HG02852 (cell line): ENCODE data around the gene NR0B1.

Experiments
- ATAC-seq: cut with Tn5 transposase; IDR thresholded peaks from one replicate; pipeline ENCODE4 v1.9.1; 2021; ENCODE audit warnings: mild to moderate bottlenecking, moderate library complexity; ENCODE audit not compliant: unreplicated experiment

The NR0B1 gene

GRCh38 chrX:30309139-30309571, at the start of gene NR0B1:
TSS of gene NR0B1 (minus strand) at chrX:30309390. CDS start at chrX:30309363, 27 bp downstream.
- no peak for ATAC-seq

DNA sequence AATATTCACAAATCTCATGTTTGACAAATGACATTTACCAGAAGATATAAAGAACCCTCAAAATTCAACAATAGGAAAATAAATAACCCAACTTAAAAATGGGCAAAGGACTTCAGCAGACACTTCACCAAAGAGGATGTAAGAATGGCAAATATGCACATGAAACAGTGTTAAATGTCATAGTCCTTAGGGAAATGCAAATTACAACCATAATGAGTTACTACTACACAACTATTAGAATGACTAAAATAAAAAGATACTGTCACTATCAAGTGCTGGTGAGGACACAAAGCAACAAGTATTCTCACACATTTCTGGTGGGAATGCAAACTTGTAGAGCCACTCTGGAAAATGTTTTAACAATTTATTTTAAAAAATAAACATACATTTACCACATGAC, 40.8 kb upstream of the NR0B1 start:
- no peak for ATAC-seq

- ATAC-seq, result no peak
Measured at GRCh38 chrX:30343206-30343605, 34.0 kb upstream of the NR0B1 start.

DNA sequence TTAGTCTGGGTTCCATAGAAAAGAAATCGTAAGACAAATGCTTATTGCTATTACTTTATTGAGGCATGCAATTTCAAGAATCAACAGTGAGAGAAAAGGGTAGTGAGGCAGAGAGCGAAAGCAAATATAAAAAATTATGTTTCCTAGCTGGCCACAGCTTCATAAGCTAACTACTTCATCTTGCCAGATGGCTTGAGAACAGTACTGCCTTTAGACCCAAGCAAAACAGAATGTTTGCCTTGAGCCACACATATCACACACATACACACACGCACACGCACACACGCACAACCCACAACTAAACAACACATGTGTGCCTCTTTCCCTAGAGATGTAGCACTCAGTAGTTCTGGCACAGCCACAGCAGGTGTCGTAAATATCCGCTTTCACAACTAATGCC, 31.6 kb upstream of the NR0B1 start:
- no peak for ATAC-seq

GRCh38 chrX:30327762-30328161, 18.6 kb upstream of the NR0B1 start:
- ATAC-seq, result no peak

DNA sequence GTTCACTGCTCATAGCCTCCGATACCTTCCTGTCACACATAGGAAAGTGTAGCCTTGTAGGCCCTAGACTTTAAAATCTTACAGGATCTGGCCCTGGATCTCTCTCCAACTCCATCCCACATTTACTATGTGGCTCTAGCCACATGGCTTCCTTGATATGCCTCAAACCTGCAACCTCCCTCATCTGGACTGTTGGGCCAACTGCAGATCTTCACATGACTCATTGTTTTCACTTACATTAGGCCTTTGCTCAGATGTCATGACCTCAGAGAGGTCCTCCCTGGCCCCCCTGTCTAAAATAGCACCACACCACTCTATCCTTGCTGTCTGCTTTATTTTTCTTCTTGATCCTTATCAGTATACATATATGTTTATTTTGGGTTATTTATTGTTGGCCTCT, 8.1 kb upstream of the NR0B1 start:
- ATAC-seq, result no peak

DNA sequence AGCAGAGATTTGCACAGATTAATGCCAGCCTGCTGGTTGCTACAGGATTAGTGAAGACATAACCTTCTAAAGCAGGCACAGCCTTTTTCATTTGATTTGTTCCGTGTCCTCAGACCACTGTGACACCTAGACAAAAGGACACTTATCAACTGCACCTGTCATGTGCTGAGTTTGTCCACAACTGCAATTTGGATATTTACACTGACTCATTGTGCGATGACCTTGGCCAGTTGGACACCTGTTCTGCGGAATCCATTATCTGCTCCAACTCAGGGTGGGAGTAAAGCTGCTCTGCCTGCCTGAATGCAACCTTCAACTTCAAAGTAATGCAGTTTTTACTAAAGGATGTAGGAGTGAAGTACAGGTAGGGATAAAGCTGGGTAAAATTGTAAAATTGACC, 4.1 kb upstream of the NR0B1 start:
- ATAC-seq, result no peak

- no peak for ATAC-seq
Measured at GRCh38 chrX:30312858-30313257, 3.7 kb upstream of the NR0B1 start.

DNA sequence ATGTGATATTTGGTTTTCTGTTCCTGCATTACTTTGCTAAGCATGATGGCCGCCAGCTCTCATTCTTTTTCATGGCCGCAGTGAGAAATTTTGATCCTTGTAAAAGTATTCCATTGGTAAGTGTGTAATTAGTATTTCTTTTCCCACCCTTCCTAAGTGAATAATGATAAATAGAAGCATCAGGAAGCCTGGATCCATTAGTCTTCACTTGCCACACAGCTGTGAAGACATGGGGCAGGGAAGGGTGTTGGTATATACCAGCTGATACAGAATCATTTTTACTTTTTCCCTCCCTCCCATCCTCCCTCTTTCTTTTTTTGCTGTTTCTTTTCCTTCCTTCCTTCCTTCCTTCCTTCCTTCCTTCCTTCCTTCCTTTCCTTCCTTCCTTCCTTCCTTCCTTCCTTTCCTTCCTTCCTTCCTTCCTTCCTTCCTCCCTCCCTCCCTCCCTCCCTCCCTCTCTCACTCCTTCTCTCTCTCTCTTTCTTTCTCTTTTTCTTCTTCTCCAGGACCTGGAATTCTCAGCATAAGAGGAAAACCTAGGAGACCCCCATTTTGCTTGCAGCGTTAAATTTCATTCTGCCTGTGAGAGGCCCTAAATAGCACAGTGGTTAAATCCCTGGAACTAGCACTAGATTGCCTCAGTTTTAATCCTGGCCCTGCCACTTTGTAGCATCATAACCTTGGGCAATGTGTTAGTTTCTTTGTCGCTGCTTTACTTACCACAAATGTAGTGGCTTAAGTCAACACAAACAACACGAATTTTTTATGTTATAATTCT, 1.4 kb upstream of the NR0B1 start:
- no peak for ATAC-seq

DNA sequence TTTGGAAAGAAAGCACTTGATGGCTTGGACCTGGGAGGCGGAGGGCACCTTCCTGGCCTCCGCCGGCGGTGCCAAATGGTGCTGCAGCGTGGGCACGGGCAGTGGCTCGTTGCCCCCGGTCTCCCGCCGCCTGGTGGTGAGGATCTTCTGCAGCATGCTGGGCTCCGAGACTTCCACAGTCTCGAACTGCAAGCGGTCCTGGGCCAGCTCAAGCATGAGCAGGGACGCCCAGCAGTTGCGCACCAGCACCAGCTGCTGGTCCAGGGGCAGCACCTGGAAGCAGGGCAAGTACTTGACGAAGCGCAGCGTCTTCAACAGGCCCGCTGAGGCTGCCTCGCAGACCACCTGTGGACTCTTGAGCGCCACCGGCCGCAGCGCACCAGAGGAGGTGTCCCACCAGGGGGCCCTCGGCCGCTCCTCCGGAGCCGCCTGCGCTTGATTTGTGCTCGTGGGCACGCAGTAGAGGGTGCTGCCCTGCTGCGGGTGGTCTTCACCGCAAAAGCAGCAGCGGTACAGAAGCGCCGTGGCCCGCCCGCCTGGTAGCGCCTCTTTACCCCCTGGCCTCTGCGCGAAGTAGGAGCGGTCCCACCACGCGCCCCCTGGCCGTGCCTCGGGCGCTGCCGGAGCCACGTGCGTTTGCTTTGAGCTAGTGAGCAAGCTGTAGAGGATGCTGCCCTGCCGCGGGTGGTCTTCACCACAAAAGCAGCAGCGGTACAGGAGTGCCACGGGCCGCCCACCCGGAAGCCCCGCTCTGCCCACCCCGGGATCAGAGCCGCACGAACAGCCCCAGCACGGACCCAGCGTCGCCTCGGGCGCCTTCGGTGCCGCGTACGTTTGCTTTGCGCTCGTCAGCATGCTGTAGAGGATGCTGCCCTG, 689 bp downstream of the NR0B1 start:
- no peak for ATAC-seq

GRCh38 chrX:30307466-30307865, 1.7 kb downstream of the NR0B1 start:
- ATAC-seq, result no peak

DNA sequence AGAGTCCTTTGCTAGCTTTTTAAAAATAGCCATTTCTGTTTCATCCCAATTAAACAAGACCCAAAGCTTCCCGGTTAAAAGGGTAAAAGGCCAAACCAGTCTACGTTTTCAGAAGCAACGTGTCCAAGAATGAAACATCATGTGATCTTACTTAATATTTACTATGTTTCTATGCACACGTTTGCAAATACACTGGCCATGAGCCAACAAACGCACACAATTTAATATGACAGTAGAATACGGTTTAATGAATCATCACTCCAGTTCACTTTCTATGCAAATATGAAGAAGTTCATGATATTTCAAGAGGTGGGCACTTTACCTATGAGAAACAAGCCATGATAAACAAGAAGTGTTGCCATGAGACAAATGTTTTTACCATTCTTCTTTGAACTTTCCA, 4.3 kb downstream of the NR0B1 start:
- no peak for ATAC-seq

- ATAC-seq, result no peak
Measured at GRCh38 chrX:30302956-30303355, 6.2 kb downstream of the NR0B1 start.

- no peak for ATAC-seq
Measured at GRCh38 chrX:30301963-30302362, 7.2 kb downstream of the NR0B1 start.

DNA sequence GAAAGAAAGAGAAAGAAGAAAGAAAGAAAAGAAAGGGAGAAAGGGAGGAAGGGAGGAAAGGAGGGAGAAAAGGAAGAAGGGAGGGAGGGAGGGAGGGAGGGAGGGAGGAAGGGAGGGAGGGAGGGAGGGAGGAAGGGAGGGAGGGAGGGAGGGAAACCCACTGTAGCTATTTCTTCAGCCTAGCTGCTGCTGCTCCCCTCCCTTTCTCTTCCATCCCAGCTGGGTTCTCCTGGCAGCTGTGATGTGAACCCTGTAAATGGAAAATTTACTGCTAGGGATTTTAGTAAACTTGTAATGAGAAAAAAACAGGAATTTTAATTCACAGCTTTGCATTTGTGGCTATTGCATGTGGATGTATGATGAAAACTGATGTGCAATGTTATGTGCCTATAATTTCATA, 8.0 kb downstream of the NR0B1 start:
- ATAC-seq, result no peak

GRCh38 chrX:30296408-30297254, 12.6 kb downstream of the NR0B1 start:
- peak; percentile 59 for ATAC-seq

GRCh38 chrX:30283456-30284200, 25.6 kb downstream of the NR0B1 start:
- no peak for ATAC-seq

DNA sequence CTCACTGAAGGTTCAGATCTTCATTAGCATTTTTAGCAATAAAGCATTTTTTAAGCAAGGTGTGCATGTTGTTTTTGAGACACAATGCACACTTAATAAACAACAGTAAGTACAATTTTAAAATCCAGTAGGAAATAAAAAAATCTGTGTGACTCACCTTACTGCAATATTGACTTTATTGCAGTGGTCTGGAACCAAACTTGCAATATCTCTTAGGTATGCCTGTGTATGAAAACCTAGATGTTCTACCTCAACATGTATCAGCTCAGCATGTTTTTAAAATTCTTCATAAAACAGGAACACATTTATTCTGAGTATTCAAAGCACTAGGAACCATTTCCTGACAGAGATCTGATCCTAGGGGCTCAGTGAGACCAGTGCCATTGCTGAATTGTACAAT, 26.7 kb downstream of the NR0B1 start:
- no peak for ATAC-seq

DNA sequence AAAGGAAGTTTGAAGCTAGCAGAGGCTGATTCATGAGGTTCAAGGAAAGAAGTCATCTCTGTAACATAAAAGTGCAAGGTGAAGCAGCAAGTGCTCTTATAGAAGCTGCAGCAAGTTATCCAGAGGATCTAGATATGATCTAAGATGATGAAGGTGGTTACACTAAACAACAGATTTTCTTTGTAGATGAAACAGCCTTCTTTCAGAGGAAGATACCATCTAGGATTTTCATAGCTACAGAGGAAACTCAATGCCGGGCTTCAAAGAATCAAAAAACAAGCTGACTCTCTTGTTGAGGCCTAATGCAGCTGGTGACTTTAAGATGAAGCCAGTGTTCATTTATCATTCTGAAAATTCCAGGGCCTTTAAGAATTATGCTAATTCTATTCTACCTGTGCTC, 28.8 kb downstream of the NR0B1 start:
- no peak for ATAC-seq

GRCh38 chrX:30278365-30278764, 30.8 kb downstream of the NR0B1 start:
- ATAC-seq, result no peak
